ENCODE data around the gene MYH6.

Gene MYH6

GRCh38 chr14:23377573-23378563, 30.2 kb downstream of the MYH6 start:
- no peak for TF ChIP-seq CTCF (IDR thresholded peaks at IDR 0.05)

GRCh38 chr14:23377198-23377550, 30.9 kb downstream of the MYH6 start:
- no peak for TF ChIP-seq CTCF (IDR thresholded peaks at IDR 0.05)

DNA sequence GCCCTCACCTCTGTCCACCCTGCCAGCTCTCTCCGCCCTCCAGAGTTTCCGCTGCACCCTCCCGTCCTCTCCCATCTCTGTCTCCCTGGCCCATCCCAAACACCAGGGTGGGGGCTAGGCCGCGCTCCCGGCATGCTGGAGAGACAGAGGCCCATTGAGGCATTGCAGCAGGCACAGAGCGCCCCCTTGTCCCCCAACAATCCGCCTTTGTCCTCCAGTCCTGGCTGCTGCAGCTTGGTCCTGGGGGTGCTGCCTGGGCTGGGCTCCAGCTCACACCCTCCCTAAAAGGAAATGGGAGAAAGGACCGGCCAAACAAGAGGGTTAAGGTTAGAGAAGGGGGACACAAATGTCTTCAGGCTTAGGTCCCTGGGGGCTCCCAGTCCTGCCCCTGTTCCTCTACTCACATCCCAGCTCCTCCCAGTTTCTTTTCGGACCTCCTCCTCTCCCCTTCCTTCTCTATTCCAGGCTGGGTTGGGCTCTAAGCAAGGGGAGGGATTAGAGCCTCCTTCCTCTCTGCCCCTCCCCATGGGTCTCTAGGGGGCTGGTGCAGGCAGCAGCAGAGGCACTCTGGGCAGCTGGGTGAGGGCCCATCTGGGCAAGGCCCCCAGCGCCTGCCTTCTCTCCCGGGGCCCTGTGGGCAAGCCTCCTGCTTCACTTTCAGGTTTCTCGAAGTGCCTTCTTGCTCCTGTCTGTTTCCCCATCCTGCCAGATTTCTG, 31.4 kb downstream of the MYH6 start, which contains the start of gene CMTM5:
TSS of gene CMTM5 (plus strand) at position 565 of the 716 bp plus-strand sequence. CDS start 206 bp downstream, outside the sequence.
- TF ChIP-seq CTCF (IDR thresholded peaks at IDR 0.05), result no peak

DNA sequence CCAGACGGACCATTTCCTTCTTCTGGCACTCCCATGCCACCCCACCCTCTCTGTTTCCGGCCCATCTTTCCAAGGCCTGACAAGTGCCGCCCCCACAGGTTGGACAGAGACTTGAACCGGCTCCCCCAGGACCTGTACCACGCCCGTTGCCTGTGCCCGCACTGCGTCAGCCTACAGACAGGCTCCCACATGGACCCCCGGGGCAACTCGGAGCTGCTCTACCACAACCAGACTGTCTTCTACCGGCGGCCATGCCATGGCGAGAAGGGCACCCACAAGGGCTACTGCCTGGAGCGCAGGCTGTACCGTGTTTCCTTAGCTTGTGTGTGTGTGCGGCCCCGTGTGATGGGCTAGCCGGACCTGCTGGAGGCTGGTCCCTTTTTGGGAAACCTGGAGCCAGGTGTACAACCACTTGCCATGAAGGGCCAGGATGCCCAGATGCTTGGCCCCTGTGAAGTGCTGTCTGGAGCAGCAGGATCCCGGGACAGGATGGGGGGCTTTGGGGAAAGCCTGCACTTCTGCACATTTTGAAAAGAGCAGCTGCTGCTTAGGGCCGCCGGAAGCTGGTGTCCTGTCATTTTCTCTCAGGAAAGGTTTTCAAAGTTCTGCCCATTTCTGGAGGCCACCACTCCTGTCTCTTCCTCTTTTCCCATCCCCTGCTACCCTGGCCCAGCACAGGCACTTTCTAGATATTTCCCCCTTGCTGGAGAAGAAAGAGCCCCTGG, 32.4 kb downstream of the MYH6 start:
- no peak for TF ChIP-seq CTCF (IDR thresholded peaks at IDR 0.05)

GRCh38 chr14:23373041-23373440, 35.0 kb downstream of the MYH6 start:
- TF ChIP-seq CTCF (IDR thresholded peaks at IDR 0.05), result no peak

GRCh38 chr14:23372509-23372908, 35.6 kb downstream of the MYH6 start, which contains the start of gene IL25:
Gene IL25 (plus strand): TSS chr14:23372809.
- no peak for TF ChIP-seq CTCF (IDR thresholded peaks at IDR 0.05)

DNA sequence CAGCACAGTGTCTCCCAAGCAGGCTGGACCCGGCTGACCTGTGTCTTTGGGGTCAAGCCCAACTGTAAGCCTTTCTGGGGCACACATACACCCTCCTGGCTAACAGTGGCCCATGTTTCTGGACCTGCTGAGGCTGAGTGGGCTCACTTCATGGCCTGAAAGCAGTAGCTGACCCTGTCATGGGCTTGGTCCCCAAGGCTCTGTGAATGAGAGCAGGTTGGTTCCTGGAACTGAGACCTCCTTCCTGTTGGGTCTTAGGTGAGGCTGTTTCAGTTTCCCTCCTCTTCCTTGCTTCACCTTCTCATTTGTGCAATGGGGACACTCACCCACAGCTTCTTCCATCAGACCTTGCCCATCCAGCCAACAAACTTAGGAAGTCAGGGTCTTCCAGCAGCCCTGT, 36.2 kb downstream of the MYH6 start:
- TF ChIP-seq CTCF (IDR thresholded peaks at IDR 0.05), result no peak

Measured in LNCAP (cell line).